ENCODE measurements around the gene UBE2D4. TPM values are rescaled to one million over a fixed set of nuclear protein-coding genes. Genes with fewer than 3 reads are reported as not detected.
"Not testable (repeated sequence)": the region's sequence is repeated elsewhere in the genome, so short reads cannot be mapped to it uniquely, and the experiment has no call there.

The UBE2D4 gene
- total and polyA plus RNA-seq, 9 of the 15 experiments (the other 6 are each of a cell fraction or from before 2014, with no cell fraction given): 3.3 to 16.2 (median 7.5) TPM

- H3K4me3 ChIP-seq; intact Hi-C loops (cut with micrococcal nuclease); DNase-seq (ENCODE audit: extremely low read depth in 1 of 4, low spot score in 3 of 4); H3K9ac ChIP-seq (ENCODE audit: insufficient read depth in 1 of 2, low read depth in 2 of 2, low read length in 2 of 2); H3K79me2 ChIP-seq (ENCODE audit: control insufficient read depth, insufficient read depth, low read length); H3K9me3 ChIP-seq (replicated peaks; ENCODE audit: control insufficient read depth, insufficient read depth, low read depth, low read length); POLR2A ChIA-PET; BruUV-seq (replicated peaks); H3K4me2 ChIP-seq (ENCODE audit: insufficient read depth, low read length); H3K9me1 ChIP-seq (ENCODE audit: control insufficient read depth, insufficient read depth, low read length); FAIRE-seq; H3K36me3 ChIP-seq (ENCODE audit: control insufficient read depth, insufficient read depth, low read length); in situ Hi-C loops (cut with MboI); H2AFZ ChIP-seq (ENCODE audit: low read depth, low read length); H3K27ac ChIP-seq (ENCODE audit: extremely low read depth, low read depth, low read length); H4K20me1 ChIP-seq (replicated peaks; ENCODE audit: control insufficient read depth, insufficient read depth, low read length); CTCF ChIA-PET (ENCODE audit: low intra/inter-chr PET ratio); H3K27me3 ChIP-seq (ENCODE audit: control insufficient read depth in 2 of 2, insufficient read depth in 2 of 2, low read length in 2 of 2); H3K4me1 ChIP-seq (replicated peaks in 1 of 2; ENCODE audit: control insufficient read depth in 2 of 2, insufficient read depth in 2 of 2, low read length in 2 of 2): not testable (repeated sequence)
- peak; percentile 63 for ATAC-seq
- no CpG with 5 or more reads among the region's 2 CpGs for WGBS (ENCODE audit: insufficient coverage, low coverage, missing lambda C conversion rate)
- peak; percentile 26 for TF ChIP-seq CTCFL (IDR thresholded peaks at IDR 0.05; ENCODE audit: borderline replicate concordance, insufficient read depth, low read depth, low read length, poor library complexity, severe bottlenecking)
These were observed 57.5 kb downstream of the UBE2D4 start for GRCh38 chr7:43983736-43984135.
